HTR-8/SVneo (cell line): ENCODE measurements around the gene GPATCH4.
"Not testable (repeated sequence)": the region's sequence is repeated elsewhere in the genome, so short reads cannot be mapped to it uniquely, and the experiment has no call there.

Experiments
- DNase-seq: peaks from one replicate; pipeline ENCODE4 v3.0.0; 2011; ENCODE audit warnings: low spot score, mixed read lengths; ENCODE audit not compliant: insufficient read length
- FAIRE-seq: peaks from 2 replicates; lab custom pipeline; 2011; peaks lifted over from hg19 to GRCh38; lab: Jason Lieb, UNC

Gene GPATCH4

GRCh38 chr1:156629823-156630449, 28.7 kb upstream of the GPATCH4 start:
- FAIRE-seq = no peak

DNA sequence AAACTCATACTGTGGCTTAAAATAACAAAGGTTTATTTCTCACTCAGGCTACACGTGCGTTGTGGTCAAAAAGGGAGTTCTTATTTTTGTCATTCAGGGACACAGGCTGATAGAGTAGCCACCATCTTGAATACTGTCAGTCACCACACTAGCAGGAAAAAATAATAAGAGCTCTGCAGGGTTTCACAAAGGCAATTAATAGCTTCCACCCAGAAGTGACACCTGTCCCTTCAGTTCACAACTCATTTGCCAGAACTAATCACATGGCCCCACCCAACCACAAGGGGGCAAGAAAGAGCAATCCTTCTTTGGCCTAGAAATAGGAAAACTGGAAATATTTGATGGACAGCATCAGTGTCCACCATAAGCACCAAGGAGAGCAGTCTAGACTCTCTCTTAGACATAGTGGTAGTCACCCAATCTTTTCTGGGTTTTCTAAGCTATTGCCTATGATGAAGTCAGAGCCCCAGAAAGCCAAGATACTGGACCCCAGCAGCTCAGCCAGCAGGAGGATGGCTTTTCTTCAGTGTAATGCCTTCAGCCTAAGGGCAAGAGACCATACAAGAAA, 26.1 kb upstream of the GPATCH4 start:
- DNase-seq (peak; percentile 40), FAIRE-seq (no peak)

More at GRCh38 chr1:156629823-156630449, 28.7 kb upstream of the GPATCH4 start:
- no peak for DNase-seq

DNA sequence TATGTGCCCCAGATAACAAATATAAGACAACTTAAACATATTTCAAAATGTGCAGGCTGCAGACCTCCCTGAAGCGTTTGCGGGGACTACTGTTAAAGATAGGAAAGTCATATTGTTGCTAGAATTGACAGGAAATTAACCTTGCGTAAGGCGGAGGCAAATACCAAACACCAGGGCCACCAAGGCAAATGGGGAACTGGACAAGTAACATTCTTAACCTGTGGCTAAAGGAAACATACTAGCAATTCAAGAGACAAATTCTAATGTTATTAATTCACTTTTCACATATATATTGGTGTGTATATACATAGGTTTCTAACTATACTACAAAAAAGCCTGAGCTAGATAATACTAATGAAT, 24.8 kb upstream of the GPATCH4 start:
- FAIRE-seq (no peak), DNase-seq (no peak)

DNA sequence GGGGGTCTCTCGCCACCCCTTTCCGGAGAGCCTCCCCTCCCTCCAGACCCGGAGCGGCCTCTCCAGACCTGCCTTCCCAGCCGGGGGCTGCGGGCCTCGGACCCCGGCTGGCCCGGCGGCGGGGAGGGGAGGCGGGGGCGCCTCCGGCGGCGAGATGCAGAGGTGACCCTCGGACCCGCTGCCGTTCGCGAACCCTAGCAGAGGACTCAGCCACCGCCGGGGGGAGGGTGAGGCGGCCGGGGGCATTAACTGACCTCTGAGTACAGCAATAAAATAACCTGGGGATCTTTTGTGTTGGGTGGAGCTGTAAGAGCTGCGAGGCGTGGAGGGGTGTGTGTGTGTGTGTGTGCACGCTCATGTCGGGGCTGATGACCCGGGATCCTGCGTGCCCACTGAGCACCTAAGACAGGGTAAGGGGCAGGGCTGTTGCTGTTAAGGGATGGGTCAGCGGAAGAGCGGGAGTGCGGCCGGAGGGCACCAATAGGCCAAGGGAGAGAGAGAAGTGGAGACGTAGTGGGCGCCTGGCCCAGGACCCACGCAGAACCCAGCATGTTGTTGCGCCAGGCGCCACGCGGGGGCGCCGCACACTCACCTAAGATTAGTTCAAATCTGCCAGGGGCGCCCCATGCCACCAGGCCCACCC, 24.3 kb upstream of the GPATCH4 start:
- DNase-seq = no peak

DNA sequence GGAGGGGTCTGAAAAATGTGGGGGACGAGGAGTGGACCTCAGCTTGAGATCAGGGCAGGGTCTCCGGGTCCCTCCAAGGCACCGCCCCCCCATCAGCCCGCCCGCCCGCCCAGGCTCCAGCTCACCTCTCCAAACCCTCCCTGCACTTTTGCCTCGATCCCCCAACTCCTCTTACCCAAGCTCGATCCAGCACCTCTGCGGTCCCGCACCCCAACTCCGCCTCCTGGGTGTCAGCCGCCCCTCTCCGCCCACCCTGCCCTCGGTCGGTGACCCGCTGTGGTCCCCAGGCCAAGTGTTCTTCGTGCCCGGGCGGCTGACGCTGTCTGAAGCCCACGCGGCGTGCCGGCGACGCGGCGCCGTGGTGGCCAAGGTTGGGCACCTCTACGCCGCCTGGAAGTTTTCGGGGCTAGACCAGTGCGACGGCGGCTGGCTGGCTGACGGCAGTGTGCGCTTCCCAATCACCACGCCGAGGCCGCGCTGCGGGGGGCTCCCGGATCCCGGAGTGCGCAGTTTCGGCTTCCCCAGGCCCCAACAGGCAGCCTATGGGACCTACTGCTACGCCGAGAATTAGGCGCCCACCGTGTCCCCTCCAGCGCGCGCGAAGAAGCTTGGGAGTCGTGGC, 23.6 kb upstream of the GPATCH4 start:
- no peak for FAIRE-seq

More for the DNA sequence above, 24.3 kb upstream of the GPATCH4 start:
- no peak for FAIRE-seq

DNA sequence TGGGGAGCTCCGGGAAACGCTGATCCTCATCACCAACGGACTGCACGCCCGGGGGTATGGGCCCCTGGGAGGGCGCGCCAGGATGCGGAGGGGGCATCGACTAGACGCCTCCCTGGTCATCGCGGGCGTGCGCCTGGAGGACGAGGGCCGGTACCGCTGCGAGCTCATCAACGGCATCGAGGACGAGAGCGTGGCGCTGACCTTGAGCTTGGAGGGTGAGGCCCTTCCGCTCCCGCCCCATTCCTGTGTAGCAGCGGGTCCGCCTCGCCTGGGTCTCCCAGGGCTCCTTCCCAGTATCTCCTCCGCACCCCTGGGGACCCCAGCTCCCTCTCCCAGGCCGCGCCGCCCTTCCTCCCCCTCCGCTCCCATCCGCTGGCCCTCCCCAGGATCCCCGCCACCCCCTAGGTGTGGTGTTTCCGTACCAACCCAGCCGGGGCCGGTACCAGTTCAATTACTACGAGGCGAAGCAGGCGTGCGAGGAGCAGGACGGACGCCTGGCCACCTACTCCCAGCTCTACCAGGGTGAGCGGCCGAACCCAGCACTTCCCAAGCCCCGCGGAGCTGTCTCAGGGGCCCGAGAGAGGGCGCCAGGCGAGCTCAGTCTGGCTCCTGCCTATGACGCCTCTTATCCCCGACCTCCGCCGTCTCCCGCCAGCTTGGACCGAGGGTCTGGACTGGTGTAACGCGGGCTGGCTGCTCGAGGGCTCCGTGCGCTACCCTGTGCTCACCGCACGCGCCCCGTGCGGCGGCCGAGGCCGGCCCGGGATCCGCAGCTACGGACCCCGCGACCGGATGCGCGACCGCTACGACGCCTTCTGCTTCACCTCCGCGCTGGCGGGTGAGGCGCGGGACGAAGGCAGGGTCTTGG, 22.9 kb upstream of the GPATCH4 start:
- DNase-seq (no peak), FAIRE-seq (no peak)

More for the DNA sequence above, 23.6 kb upstream of the GPATCH4 start:
- no peak for DNase-seq

DNA sequence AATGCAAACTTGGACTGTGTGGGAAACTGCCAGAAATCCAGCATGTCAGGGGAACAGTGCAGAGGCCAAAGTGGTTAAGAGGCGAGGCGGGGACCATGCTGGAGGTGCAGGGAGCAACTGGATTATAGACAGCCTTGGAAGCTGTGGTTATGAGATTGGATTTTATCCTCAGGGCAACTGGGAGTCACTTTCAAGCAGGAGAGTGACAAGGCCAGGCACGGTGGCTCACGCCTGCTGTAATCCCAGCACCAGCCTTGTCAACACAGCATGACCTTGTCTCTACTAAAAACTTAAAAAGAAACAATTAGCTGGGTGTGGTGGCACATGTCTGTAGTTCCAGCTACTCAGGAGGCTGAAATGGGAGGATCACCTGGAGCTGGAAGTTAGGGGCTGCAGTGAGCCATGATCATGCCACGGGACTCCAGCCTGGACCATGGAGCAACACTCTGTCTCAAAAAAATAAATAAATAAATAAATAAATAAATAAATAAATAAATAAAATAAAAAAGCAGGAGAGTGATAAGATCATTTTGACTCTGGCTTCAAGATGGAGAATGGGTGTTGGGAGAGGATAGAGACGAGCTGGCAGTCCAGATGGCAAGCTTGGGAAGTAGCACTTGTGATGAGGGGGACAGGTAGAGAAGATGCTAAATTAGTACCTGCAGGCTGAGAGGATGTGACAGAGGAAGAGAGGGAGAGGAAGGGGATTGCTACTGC, 21.5 kb upstream of the GPATCH4 start:
- FAIRE-seq = no peak
- no peak for DNase-seq

DNA sequence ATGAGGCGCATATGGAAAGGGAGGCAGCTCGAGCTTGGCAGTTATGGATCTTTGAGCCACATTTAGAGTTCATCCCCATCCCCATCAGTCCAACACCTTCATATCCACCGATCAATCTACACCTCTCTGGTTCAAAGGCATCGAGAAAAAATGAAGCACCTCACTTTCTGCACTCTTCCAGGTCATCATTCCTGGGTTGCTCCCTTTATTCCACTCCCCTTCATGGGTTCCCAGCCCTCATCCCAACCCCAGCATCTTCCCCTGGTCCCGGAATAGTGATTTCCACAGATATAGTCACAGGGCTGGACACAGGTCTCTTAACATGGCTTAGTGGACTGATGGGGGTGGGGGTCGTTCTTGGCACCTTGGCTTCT, 18.3 kb upstream of the GPATCH4 start:
- FAIRE-seq (no peak), DNase-seq (no peak)

- FAIRE-seq = no peak
Measured at GRCh38 chr1:156618853-156619581, 17.7 kb upstream of the GPATCH4 start, which contains the start of gene HAPLN2. HAPLN2 (plus strand) TSS chr1:156619415; CDS start chr1:156623491, 4,076 bp downstream.

GRCh38 chr1:156616463-156616862, 15.2 kb upstream of the GPATCH4 start:
- FAIRE-seq = no peak
- peak; percentile 67 for DNase-seq

More at GRCh38 chr1:156618853-156619581, 17.7 kb upstream of the GPATCH4 start, which contains the start of gene HAPLN2:
- no peak for DNase-seq

GRCh38 chr1:156615946-156616345, 14.7 kb upstream of the GPATCH4 start:
- FAIRE-seq (no peak), DNase-seq (no peak)

- DNase-seq = no peak
- FAIRE-seq = no peak
Measured at GRCh38 chr1:156612666-156613065, 11.4 kb upstream of the GPATCH4 start.

GRCh38 chr1:156610072-156610471, 8.8 kb upstream of the GPATCH4 start:
- FAIRE-seq = not testable (repeated sequence)

DNA sequence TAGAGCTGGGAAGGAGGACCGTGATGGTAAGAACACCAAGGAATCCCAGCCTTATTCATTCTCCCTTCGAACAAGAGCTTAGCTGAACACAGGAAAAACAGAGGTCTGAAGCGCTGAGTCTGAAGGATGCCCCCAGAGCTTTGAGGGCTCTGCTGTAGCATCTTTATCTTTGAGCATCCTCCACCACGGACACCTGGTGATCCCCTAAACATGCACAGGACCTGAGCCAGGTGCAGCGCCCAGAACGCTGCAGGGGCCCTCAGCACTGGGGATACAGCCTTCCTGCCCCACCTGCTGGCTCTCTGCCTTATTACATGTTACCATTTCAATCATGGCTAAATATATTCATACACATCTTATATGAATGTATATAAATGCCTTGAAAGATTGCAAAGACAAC, 7.7 kb upstream of the GPATCH4 start:
- no peak for FAIRE-seq

More at GRCh38 chr1:156610072-156610471, 8.8 kb upstream of the GPATCH4 start:
- DNase-seq = not testable (repeated sequence)

GRCh38 chr1:156608036-156608674, 6.9 kb upstream of the GPATCH4 start:
- FAIRE-seq (no peak), DNase-seq (peak; percentile 54)

More for the DNA sequence above, 7.7 kb upstream of the GPATCH4 start:
- peak; percentile 33 for DNase-seq

DNA sequence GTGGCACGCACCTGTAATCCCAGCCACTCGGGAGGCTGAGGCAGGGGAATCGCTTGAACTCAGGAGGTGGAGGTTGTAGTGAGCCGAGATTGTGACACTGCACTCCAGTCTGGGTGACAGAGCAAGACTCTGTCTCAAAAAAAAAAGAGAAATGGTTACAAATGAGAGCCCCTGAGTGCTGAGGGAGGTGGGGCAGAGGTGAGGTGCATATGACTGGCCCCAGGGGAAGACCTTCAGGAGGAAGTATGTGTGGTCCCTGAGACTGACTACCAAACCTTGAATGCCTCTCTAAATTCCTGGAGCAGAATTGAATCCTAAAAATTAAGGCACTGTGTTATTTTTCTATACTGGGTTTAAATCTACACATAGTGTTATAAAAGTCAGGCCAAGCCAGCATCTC, 6.1 kb upstream of the GPATCH4 start:
- not testable (repeated sequence) for FAIRE-seq, DNase-seq

- FAIRE-seq (no peak), DNase-seq (no peak)
Measured at GRCh38 chr1:156602557-156602993, 1.3 kb upstream of the GPATCH4 start.

DNA sequence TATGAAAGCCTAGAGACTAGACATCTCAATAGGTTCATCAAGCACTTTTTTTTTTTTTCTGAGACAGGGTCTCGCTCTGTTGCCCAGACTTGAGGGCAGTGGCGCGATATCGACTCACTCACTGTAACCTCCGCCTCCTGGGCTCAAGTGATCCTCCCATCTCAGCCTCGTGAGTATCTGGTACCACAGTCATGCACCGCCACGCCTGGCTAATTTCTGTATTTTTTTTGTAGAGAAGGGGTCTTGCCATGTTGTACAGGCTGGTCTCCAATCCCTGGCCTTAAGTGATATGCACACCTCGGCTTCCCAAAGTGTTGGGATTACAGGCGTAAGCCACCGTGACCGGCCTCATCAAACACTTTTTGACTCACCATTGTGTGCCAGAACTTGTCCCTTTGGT, 613 bp upstream of the GPATCH4 start:
- FAIRE-seq (no peak), DNase-seq (no peak)
